ENCODE measurements around the gene CTSL.

CTSL gene

DNA sequence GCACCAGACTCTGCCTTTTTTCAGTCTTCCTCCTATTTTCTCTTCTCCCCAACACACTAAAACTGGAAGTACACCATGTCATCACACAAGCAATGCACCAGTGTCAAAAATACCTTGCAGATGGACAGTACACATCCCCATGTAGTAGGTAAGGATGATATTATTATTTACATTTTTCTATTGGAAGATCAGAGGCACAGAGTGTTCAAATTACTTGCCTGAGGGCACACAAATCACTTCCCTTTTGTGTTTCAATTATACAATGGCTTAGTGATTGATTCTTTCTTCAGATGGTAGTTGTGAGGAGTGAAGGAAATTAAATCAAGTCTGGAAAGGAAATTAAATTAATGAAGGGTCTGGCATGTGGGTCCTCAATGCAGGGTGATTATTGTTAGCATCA, 39.6 kb downstream of the CTSL start:
- no peak for DNase-seq

DNA sequence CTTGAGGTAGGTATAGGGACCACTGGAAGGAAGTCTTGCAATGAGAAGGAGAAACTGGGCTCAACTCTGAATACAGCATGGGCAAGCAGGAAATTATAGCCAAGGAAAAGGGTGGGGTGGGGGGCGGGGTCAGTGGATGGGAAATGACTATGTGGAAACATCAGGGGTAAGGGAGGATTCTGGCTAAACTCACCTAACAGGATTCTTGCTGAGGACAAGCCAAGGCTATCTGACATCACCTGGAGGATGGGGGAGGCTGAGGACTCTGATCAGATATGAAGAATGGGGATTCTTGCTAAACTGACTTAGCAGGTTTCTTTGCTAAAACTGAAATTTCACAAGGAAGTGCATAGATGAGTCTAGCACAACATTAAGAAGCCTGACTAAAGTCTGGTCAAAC, 40.8 kb downstream of the CTSL start:
- DNase-seq = no peak

GRCh38 chr9:87770616-87771315, 44.8 kb downstream of the CTSL start:
- no peak for DNase-seq

DNA sequence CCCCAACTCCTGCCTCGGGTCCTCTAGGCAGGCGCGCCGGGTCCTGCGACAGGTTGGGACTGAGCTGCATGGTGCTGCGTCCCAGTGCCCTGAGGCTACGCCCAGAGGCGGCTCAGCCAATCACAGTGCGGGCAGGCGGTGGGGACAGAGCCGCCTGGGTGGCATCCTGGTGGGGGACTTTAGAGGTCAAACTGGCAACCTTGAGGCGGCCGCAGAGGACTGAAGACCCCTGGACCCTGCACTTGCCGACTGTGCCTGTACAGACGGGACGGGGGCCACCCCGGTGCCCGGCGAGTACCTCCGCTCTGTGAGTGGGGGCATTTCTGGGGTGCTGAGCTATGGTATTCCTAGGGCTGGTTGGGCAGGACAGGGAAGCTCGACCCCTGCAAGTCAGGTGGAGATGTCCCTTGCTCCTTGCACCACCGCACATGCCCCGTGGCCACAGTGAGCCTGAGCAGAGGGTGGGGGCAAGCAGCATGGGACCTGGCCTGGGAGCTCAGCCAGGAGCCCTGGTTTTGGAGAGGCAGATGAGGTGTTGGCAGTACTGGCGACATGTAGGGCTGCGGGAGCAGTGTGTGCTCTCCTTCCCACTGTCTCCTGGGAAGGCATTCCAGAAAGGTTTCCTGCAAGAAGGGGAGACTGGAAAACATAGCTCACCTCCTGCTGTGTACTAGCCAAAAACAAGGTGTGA, 45.5 kb downstream of the CTSL start:
- DNase-seq = no peak

DNA sequence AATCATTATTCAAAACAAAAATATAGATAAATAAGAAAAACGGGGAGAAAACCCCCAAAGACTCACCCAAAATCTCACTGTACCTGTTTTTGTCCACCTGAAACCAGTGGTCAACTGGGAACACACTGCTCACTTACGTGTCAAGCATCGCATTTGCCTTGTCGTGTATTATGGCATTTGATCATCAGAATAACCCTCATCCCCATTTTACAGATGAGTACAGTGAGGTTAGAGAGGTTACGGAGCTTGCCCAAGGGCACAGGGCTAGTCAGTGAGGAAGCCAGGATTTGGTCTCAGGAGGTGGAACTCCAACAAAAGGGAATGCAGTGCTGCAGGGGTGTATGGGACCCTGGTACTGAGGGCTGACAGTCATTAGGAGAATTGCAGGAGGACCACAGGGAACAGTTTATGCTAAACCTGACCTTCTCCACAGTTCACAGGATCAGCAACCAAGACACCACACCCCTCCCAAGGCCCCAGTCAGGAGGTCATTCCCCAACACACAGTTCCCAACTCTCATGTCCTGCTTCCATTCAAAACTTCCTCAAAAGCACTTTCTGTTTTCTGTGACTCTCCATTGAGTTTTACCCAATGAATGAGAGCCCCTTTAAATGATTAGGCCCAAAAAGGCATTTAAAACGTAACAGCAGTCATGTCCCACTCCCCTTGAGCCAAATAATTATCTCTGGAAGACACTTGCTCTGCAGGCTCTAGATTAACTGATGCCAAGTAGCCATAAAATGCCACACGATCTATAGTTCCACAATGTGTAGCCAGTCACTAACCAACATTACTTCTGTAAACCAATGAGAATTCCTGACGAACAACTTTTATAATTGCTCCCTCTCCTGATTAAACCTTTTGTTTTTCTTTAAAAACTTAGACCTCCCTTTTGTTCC, 50.8 kb downstream of the CTSL start:
- no peak for DNase-seq

DNA sequence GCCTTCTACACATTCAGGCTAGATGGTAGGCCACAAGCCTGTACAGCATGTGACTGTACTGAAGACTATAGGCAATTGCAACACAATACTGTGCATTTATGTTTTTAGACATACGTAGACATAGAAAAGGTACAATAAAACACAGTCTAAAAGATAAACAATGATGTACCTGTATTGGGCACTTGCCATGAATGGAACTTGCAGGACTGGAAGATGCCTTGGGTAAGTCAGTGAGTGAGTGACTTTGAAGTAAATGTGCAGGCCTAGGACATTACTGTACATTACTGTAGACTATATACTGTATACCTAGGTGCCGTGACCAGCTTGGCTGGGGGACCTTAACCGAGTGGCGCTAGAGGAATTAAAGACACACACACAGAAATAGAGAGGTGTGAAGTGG, 53.1 kb downstream of the CTSL start:
- no peak for DNase-seq

Measured in activated naive CD4-positive, alpha-beta T cell (primary cell).